PFSK-1 (cell line): ENCODE measurements around the gene CASTOR1.

ENCODE experiments used
- FOXP2 ChIP-seq: optimal IDR thresholded peaks from 2 replicates; pipeline ENCODE3; 2011; ENCODE audit warnings: borderline replicate concordance, control low read depth, inconsistent platforms; ENCODE audit not compliant: insufficient read depth; ENCODE audit errors: extremely low read length, extremely low read depth
- POLR2AphosphoS5 ChIP-seq: IDR thresholded peaks from 2 replicates; pipeline ENCODE4 v1.6.1; 2012; ENCODE audit warnings: low read depth, mild to moderate bottlenecking, control low read depth, low read length, moderate library complexity
- SIN3A ChIP-seq: IDR thresholded peaks from 2 replicates; pipeline ENCODE4 v1.6.1; 2012; ENCODE audit warnings: mild to moderate bottlenecking, low read length, moderate library complexity, borderline replicate concordance; ENCODE audit not compliant: insufficient read depth
- TAF1 ChIP-seq: IDR thresholded peaks from 2 replicates; pipeline ENCODE4 v1.6.1; 2012; ENCODE audit warnings: low read length, control low read depth, borderline replicate concordance; ENCODE audit not compliant: insufficient read depth
- TF ChIP-seq, protein P1 (sequence below), 2 experiments: IDR thresholded peaks; 2 replicates each; pipeline versions ENCODE4 v1.6.1 to v1.8.0; 2011 to 2012; ENCODE audit warnings: low read depth in 2 of 2, low read length in 2 of 2, control low read depth in 1 of 2, inconsistent platforms in 1 of 2, mild to moderate bottlenecking in 1 of 2, moderate library complexity in 1 of 2; ENCODE audit not compliant: insufficient read depth in 1 of 2

The CASTOR1 gene

DNA sequence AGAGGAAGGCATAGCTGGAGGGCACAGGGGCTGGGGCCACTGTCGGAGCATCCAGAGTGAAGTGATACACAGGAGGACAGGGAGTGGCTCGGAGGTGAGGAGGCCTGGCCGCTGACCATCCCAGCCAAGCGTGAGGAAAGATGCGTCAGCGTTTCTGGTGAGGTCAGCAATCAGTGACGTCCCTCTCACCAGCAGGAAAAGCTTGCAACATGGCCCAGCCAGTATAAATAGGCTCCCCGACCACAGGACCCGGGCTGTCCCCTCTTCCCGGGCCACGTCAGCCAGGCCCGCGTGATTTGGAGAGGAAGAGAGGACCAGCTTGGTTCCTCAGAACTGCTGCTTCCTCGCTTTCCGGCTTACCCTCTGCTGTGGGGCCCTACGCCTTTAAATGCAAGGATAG lies 18.5 kb downstream of the CASTOR1 start:
- TF ChIP-seq FOXP2 (no peak), SIN3A (no peak), TAF1 (no peak), POLR2AphosphoS5 (no peak)
- TF ChIP-seq, protein P1, sequence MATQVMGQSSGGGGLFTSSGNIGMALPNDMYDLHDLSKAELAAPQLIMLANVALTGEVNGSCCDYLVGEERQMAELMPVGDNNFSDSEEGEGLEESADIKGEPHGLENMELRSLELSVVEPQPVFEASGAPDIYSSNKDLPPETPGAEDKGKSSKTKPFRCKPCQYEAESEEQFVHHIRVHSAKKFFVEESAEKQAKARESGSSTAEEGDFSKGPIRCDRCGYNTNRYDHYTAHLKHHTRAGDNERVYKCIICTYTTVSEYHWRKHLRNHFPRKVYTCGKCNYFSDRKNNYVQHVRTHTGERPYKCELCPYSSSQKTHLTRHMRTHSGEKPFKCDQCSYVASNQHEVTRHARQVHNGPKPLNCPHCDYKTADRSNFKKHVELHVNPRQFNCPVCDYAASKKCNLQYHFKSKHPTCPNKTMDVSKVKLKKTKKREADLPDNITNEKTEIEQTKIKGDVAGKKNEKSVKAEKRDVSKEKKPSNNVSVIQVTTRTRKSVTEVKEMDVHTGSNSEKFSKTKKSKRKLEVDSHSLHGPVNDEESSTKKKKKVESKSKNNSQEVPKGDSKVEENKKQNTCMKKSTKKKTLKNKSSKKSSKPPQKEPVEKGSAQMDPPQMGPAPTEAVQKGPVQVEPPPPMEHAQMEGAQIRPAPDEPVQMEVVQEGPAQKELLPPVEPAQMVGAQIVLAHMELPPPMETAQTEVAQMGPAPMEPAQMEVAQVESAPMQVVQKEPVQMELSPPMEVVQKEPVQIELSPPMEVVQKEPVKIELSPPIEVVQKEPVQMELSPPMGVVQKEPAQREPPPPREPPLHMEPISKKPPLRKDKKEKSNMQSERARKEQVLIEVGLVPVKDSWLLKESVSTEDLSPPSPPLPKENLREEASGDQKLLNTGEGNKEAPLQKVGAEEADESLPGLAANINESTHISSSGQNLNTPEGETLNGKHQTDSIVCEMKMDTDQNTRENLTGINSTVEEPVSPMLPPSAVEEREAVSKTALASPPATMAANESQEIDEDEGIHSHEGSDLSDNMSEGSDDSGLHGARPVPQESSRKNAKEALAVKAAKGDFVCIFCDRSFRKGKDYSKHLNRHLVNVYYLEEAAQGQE (IDR thresholded peaks at IDR 0.05; ENCODE audit: insufficient read depth in 1 of 2, low read depth in 2 of 2, low read length in 2 of 2) = no peak

DNA sequence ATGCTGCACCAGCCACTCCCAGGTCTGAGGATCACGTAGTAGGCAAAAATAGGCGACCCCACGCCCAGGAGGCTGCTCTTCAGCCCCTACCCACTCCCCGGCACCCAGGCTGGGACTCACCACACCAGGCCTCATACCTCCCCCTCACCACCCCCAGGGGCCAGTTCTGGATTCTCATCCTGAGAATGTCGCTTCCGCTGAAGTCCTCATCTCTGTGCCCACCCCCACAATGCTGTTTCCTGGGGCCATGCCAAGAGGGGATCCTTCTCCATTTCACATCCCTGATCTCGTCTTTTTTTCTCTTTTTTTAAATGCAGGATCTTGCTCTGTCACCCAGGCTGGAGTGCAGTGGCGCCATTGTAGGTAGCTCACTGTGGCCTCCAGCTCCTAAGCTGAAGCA lies 21.0 kb downstream of the CASTOR1 start:
- no peak for TF ChIP-seq POLR2AphosphoS5
- TF ChIP-seq TAF1 = no peak
- no peak for TF ChIP-seq SIN3A

DNA sequence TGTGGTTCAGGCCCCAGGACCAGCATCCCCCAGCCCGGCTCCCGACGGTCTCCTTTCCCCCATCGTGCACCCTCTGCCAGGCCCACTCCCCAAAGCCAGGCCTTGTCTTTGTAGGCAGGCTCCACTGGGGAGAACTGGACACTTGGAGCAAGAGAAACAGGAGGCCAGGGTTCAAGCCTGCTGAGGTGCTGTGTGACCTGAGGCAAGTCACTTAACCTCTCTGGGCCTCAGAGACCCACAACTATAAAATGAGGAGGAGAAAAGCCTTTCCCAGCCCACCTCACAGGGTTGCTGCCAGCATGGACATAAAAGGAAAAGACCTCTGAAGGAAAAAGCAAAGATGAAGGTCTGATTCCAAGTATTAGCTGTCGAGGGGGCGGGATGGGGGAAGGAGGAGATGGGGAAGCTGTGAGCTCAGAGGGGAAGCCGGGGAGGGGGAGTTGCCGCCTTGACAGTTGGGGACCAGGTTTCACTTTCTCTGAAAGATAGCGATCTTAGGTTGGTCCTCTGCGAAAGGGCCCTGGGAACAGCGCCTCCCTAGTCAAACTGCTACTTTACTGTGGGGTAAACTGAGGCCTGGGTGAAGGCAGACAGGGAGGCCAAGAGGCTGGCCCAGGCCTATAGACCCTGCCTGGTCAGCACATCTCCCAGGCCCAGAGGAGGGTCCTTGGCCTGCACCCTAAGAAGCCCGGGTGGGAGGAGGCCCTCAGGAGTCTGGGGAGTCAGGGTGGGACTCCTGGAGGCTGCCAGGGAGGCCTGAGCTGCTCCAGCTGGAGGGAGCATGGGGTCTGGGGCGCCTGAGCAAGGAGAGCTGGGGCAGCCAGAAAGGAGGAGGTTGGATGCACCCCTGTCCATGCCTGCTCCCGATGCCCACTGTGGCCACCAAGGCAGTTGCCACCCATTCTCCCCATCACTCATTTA lies 21.7 kb downstream of the CASTOR1 start:
- no peak for TF ChIP-seq TAF1
- TF ChIP-seq SIN3A = no peak
- TF ChIP-seq, protein P1 (IDR thresholded peaks at IDR 0.05; ENCODE audit: insufficient read depth in 1 of 2, low read depth in 2 of 2, low read length in 2 of 2) = no peak
- TF ChIP-seq FOXP2 = no peak
- TF ChIP-seq POLR2AphosphoS5 = no peak

DNA sequence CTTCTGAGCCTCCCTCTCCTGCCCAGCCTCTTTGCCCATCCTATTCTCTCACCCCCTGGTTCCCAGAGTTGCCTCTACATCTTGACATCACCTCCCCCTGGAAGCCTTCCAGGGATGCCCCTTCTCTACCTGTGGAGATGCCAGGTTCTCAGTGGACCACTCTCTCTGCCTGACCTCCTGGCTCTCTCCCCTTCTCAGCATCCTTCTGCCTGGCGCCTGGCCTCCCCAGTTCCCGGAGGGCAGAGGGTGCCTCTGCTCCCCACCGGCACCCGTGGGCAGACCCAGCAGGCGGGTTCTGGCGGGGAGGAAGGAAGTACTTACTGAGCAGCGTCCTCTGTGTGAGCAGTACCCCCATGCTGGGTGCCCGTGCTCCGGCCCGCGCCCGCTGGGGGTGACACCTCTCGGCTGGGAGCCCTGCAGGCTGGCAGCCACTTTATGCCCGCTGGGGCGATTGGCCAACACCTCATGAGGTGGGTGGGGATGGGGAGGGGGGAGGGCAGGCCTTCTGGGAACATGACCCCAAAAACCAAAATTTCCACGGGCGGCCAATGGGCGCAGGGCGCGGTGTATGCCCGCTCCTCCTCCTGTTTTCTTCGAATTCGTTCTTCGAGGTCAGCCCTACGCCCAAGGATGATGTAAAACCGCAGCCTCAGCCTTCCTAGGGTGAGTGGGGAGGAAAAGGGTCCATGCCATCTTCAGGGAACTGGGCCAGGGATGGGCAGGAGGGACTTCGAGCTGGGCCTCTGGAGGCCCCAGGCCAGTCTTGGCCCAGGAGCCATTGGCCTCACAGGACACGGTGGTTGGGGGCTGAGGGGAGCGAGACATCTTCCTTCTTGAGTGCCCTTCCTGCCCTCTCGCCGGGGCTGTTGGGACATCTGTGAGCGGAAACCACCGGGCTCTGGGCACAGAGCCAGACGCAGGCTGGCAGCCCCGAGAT lies 22.6 kb downstream of the CASTOR1 start, which contains the start of gene OSM:
Gene OSM (minus strand): TSS at position 407 of the 937 bp plus-strand sequence. CDS start 52 bp downstream, at position 355.
- TF ChIP-seq TAF1 (no peak), SIN3A (no peak), POLR2AphosphoS5 (no peak)

DNA sequence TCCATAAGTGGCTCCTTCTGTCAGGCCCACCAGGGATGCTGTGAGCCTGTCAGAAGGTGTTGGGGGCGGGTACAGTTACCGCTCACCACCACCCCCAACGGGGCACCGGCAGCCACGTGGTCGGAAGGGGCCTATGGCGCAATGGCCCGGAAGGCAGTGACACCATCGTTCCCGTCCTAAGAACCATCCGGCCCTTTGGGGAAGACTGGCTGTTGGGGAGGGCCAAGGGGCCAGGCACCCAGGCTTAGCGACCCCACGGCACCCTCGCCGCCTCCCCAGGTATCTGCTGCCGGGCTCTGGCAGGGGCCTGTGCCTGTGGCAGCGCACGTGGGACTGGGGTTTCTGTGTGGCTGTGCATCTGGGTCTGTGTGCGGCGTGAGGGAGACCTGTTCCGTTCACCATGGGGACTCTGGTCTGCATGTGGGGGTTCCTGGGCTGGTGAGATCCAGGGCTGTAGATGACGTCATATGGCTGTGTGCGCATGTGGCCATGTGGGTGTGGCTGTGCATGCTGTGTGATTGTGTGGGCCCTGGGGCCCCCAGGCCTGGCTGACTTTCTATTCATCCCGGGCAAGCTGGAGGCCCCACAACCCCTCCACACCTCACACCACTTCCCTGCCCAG lies 23.4 kb downstream of the CASTOR1 start:
- no peak for TF ChIP-seq POLR2AphosphoS5
- TF ChIP-seq FOXP2 = no peak
- TF ChIP-seq TAF1 = no peak
- no peak for TF ChIP-seq SIN3A
- TF ChIP-seq, protein P1 (IDR thresholded peaks at IDR 0.05; ENCODE audit: insufficient read depth in 1 of 2, low read depth in 2 of 2, low read length in 2 of 2) = no peak
